Epithelial cell of esophagus (primary cell): ENCODE results near the gene ZNF335.

Experiments used
- DNase-seq: peaks from one replicate; pipeline ENCODE4 v3.0.0; 2010; ENCODE audit warnings: low read depth
- H3K4me3 ChIP-seq: 2 replicates; pipeline ENCODE4 v1.5.1; 2011; ENCODE audit warnings: mild to moderate bottlenecking, low read length, control low read depth
- TF ChIP-seq, protein P1 (sequence below): IDR thresholded peaks from 2 replicates; pipeline ENCODE4 v1.5.1; 2011; ENCODE audit warnings: low read depth, mild to moderate bottlenecking, low read length, control low read depth, inconsistent platforms; ENCODE audit not compliant: insufficient read depth; ENCODE audit errors: missing control alignments

Gene ZNF335

DNA sequence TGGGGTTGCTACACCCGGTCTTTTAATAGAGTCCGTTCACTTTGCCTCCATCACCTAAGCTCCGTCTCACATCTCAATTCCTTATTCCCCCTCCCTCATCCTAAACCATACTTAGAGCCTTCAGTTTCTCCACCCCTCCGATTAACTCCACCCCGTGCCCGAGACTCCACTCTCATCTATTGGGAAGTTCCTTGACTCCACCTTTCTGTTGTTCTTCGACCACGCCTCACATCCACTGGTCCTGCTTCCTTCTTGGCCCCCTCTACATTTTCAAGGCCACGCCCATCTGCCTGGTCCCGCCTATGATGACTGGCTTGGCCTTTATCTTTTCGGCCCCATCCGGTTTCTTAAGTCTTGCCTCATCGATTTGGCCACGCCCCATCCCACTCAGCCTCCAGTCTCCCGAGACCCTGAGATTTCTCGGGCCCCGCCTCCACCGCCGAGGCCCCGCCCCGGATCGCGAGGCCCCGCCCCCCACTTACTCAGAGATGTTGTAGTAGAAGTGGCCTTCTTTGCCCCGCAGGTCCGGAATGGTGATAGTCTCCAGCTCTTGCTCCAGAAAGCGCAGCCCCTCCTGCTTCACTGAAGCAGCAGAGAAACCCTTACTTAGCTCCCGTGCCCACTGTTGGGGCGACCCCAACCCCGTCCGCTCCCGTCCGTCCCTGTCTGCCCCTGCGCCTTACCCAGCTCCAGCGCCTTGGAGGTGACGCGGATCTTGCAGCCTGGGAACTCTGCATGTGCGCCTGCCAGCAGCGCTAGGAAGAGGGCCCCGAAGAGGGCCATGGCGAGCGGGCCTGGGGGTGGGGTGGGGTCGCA, 61.1 kb downstream of the ZNF335 start:
- H3K4me3 ChIP-seq = peak overlapping the region; percentile 71
- TF ChIP-seq, protein P1, sequence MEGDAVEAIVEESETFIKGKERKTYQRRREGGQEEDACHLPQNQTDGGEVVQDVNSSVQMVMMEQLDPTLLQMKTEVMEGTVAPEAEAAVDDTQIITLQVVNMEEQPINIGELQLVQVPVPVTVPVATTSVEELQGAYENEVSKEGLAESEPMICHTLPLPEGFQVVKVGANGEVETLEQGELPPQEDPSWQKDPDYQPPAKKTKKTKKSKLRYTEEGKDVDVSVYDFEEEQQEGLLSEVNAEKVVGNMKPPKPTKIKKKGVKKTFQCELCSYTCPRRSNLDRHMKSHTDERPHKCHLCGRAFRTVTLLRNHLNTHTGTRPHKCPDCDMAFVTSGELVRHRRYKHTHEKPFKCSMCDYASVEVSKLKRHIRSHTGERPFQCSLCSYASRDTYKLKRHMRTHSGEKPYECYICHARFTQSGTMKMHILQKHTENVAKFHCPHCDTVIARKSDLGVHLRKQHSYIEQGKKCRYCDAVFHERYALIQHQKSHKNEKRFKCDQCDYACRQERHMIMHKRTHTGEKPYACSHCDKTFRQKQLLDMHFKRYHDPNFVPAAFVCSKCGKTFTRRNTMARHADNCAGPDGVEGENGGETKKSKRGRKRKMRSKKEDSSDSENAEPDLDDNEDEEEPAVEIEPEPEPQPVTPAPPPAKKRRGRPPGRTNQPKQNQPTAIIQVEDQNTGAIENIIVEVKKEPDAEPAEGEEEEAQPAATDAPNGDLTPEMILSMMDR = no peak
- peak; percentile 99 for DNase-seq

DNA sequence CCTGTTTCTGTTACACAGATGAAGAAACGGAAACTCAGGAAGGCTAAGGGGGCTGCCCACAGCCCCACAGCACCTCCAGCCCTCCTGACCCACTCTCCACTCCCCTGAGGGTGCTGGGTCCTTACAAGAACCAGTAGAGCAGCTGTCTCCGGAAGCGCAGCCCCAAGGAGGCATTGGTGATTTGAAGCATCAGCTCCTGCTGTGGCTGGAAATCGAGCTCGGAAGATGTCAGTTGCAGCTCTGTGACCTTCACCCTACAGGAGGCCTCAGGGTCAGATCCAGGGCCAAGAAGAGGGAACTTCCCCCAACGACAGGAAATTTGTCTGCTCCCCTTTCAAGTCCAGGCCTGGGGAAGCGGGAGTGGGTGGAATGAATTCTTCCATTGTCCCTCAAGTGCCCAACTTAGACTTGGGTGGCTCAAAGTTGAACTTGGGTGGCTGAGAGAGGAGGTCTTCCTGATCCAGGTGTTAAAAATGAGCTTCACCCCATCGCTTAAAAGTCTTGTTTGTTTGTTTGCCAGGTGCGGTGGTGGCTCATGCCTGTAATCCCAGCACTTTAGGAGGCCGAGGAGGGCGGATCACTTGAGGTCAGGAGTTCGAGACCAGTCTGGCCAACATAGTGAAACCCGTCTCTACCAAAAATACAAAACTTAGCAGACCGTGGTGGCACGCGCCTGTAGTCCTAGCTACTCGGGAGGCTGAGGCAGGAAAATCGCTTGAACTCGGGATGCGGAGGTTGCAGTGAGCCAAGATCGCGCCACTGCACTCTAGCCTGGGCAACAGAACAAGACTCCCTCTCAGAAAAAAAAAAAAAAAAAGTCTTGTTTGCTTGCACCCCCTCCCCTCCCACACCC, 62.0 kb downstream of the ZNF335 start:
- no peak for DNase-seq
- H3K4me3 ChIP-seq = peak overlapping the region; percentile 10
- TF ChIP-seq, protein P1 = no peak

DNA sequence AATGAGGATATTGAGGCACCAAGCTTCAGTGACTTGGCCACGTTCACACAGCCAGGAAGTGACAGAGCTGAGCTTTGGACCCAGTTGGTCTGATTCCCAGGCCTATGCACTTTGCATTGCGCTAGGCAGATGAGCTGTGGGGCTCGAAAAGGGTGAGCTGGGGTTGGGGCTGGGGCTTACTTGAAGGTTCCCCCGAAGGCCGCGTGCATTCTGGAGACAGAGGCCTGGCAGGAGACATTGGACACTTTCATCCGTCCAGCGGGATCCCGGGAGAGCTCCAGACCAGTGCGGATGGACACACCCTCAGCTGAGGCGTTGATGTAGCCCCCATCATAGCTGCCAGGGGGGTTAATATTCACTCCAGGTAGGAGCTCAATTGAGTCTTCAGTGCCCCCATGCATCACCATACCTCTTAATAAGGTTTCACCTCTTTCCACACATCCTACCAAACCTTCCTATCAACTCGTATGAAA, 62.6 kb downstream of the ZNF335 start:
- TF ChIP-seq, protein P1 = no peak
- DNase-seq = no peak
- no peak overlapping the region for H3K4me3 ChIP-seq

DNA sequence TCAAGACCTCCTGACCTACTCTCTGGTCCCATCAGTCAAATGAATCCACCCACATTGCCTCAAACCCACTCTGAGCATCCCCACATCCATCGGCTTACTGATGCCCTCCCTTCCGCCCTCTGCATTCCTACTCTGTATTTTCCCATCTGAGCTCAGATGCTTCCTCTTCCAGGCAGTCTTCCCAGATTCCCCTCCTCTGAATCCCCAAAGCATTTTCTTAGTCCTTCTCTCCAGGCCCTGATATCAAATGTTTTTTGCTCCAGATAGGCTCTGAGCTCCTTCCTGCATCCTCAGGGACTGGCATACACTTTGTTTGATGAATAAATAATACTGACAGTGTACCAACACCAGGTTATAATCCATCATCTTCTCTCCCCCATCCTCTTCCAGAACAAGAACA, 63.9 kb downstream of the ZNF335 start:
- DNase-seq = no peak
- no peak overlapping the region for H3K4me3 ChIP-seq
- TF ChIP-seq, protein P1 = no peak

DNA sequence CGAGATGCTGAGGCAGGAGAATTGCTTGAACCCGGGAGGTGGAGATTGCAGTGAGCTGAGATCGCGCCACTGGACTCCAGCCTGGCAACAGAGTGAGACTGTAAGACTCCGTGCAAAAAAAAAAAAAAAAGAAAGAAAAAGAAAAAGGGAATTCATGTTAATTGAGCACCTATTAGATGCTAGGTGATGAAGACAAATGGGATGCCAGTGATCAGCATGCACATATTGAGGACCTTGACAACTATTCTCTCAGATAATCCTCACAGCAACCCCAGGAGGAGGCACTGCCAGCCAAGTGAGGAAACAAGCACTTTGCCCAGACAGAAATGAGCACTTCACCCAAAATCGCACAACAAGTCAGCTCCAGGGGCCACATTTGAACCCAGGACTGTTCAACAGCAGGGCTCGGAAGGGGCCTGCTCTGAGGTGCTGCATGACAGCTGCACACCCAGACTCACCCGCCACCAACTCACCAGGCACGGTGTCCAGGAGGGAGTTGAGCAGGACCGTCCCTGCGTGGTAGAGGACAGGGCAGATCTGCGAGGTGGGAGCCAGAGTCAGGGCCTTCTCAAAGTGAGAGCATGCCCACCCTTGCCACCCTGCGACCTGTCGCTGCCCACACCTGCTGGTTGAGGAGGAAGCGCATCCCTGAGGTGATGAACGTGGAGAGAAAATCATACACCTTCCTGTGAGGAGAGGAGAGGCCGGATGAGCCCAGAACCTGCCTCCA, 64.6 kb downstream of the ZNF335 start:
- no peak for DNase-seq
- TF ChIP-seq, protein P1 = no peak
- H3K4me3 ChIP-seq = no peak overlapping the region

DNA sequence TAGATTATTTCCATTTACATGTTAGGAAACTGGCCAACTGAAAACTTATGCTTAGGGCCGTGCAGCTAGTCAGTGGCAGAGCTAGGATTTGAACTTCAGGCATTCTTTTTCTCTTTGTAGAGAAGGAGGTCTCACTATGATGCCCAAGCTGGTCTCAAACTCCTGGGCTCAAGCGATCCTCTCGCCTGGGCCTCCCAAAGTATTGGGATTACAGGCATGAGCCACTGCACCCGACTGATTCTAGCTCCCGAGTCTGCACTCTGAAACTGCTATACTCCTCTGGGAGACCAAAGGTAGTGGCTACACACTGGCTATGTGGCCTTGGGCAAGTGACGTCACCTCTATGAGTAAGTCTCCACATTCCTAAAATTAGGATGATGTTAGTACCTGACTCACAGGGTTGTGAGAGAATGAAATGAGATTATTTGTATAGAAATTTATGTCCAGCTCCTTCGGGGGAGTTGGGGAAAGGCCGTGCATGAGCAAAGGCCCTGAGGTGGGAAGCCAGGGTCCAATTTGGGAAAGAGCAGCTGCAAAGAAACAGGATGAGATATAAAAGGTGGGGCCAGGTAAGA, 66.4 kb downstream of the ZNF335 start:
- DNase-seq = peak; percentile 94
- TF ChIP-seq, protein P1 = no peak
- no peak overlapping the region for H3K4me3 ChIP-seq
